Cerebellar nuclear complex (tissue), 1 donor: ENCODE data around the gene TP73.

Experiments
- DNase-seq, 2 experiments: peaks; one replicate each; lab custom pipeline; 2025; lab: John Stamatoyannopoulos, UW

TP73 gene

DNA sequence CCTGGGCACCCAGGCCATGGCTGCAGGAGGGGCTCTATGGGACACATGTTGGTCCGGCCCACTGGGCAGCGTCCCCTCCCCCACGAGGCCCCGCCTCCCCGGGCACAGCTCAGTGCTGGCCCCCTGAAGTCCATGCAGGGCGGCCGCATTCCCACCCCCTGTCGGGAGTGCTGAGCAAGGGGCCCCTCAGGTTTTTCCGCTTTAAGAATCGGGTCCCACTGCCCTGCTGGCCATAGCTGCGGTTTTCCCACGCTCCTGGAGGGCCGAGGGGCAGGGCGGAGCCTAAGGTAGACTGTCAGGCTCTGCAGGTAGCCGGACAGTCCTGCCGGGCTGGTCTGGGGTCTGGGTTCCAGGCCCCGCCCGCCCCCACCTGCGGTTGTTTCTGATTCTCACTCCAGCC, 56.5 kb downstream of the TP73 start:
- no peak for DNase-seq

- no peak for DNase-seq
Observed at GRCh38 chr1:3710251-3710650, 57.9 kb downstream of the TP73 start.

DNA sequence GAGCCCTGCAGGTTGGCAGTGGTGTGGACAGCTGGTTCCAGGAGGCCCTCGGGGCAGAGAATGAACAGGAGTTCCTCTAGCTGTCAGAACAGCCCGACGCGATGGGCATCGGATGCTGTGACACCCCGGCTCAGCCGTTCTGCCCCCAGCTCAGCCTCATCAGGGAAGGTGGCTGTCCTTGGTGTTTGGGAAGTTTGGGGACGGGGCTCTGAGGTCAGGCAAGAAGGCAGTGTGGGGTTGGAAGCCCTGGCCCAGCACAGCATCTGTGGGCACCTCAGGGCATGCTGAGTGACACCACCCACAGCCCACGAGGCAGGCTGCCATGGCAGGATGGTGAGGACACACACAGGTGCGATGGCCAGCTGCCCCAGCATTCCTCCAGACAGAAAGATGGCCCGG, 59.1 kb downstream of the TP73 start:
- DNase-seq: no peak

- no peak for DNase-seq
Observed at GRCh38 chr1:3711780-3712451, 59.6 kb downstream of the TP73 start.

GRCh38 chr1:3712573-3713535, 60.5 kb downstream of the TP73 start:
- no peak for DNase-seq

GRCh38 chr1:3713840-3714239, 61.5 kb downstream of the TP73 start:
- no peak for DNase-seq

DNA sequence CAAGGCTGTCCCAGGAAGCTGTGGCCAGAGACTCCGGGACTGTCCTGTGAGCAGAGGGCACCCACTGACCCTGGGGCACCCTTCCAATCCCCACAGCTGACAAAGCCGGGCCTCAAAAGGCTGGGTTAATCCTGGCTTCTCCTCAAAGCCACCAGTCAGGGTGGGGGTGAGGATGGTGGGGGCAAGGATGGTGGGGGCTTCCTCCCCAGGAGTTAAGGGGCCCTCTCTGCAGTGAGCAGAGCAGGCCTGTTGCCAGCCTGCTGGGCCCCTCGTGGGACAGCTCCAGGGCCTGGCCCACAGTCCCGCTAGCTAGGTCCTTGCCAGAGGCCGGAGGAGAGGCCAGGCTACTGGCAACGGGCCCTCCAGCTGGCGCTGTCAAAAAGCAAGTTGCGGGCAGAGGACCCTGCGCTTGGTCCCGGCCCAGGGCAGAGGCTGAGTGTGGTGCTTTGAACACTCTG, 62.0 kb downstream of the TP73 start:
- DNase-seq: no peak

GRCh38 chr1:3714814-3715213, 62.5 kb downstream of the TP73 start:
- DNase-seq: no peak

- DNase-seq: no peak
Observed at GRCh38 chr1:3716351-3716750, 64.0 kb downstream of the TP73 start.

DNA sequence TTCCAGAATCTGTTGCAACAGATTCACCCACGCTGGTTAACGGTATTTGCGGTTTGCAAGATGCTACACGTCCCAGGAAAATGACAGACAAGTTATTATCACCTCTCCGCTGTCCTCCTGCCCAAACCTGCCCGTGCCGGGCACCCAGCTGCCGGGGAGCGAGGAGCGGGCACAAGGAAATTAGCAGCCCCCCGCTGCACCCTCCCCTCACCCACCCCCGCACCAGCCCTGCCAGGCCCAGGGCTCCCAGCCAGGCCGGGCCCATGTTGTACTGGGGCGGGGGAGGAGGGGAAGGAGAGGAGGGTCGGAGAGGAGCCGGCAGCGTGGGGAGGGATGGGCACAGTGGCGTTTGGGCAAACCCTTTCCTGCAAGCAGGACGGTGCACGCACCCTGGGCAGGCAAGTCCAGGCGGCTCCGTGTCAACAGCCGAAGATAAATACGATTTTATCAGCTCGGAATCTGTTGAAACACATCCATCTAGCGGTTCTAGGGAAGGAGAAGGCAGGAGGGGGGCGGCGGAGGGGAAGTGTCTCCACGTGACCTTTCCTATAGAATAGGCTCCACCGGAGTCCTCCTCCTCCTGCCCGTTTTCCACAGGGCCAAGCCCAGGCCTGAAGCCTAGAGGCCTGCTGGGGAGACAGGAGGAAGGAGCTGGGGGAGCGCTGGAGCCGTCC, 64.9 kb downstream of the TP73 start:
- DNase-seq: no peak

- no peak for DNase-seq
Observed at GRCh38 chr1:3717715-3718601, 65.6 kb downstream of the TP73 start.

GRCh38 chr1:3718764-3719163, 66.4 kb downstream of the TP73 start:
- DNase-seq: no peak

- no peak for DNase-seq
Observed at GRCh38 chr1:3721955-3722465, 69.7 kb downstream of the TP73 start.

DNA sequence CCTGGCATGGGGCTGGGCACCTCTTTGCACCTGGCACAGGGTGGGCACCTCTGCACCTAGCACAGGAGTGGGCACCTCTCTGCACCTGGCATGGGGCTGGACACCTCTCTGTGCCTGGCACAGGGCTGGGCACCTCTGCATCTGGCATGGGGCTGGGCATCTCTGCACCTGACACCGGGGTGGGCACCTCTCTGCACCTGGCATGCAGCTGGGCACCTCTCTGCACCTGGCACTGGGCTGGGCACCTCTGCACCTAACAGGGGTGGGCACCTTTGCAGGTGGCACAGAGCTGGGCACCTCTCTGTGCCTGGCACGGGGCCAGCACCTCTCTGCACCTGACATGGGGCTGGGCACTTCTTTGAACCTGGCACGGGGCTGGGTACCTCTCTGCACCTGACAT, 70.5 kb downstream of the TP73 start:
- no peak for DNase-seq

- peak in 1 of 2 experiments; percentile 36 for DNase-seq
Observed at GRCh38 chr1:3724416-3725030, 72.2 kb downstream of the TP73 start.

DNA sequence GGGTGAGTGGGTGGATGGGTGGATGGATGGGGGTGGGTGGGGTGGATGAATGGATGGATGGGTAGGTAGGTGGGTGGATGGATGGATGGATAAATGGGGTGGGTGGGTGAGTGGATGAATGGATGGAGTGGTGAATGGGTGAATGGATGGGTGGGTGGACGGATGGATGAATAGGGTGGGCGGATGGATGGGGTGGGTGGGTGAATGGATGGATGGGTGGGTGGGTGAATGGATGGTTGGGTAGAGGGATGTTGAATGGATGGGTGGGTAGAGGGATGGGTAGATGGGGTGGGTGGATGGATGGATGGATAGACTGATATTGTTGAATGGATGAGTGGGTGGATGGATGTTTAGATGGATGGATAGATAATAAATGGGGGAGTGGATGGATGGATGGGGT, 73.0 kb downstream of the TP73 start:
- no peak for DNase-seq

GRCh38 chr1:3727042-3727824, 74.9 kb downstream of the TP73 start:
- no peak for DNase-seq

- DNase-seq: no peak
Observed at GRCh38 chr1:3727825-3728776, 75.8 kb downstream of the TP73 start.
